Endothelial cell of umbilical vein (primary cell): ENCODE results near the gene DAB2. TPM values are rescaled to one million over a fixed set of nuclear protein-coding genes. Genes with fewer than 3 reads are reported as not detected.

Source experiments
- BruUV-seq: library from RNA; stranded (reverse); fragments of 400-500 nt; replicated peaks from 2 replicates; lab custom pipeline; 2021; lab: Mats Ljungman, UMichigan
- CTCF ChIA-PET: fragments of 300-600, 350-600 bp; sonication (Branson Sonifier 250); formaldehyde crosslinking; loops from one replicate; lab custom pipeline; 2021; ENCODE audit warnings: antibody characterized with exemption, inconsistent platforms; lab: Charles Lee
- POLR2A ChIA-PET: fragments of 300-600, 350-600 bp; sonication (Branson Sonifier 250); formaldehyde crosslinking; loops from one replicate; lab custom pipeline; 2021; ENCODE audit warnings: antibody characterized with exemption, inconsistent platforms; lab: Charles Lee
- DNase-seq: peaks from one replicate; pipeline ENCODE4 v3.0.0-alpha.2; 2011; ENCODE audit warnings: low read depth, low spot score
- FAIRE-seq: peaks from 2 replicates; lab custom pipeline; 2011; peaks lifted over from hg19 to GRCh38; lab: Jason Lieb, UNC
- H2AFZ ChIP-seq: 2 replicates; pipeline ENCODE4 v1.6.0; 2012; ENCODE audit warnings: low read depth, low read length, control low read depth, inconsistent platforms
- H3K27ac ChIP-seq: 2 replicates; pipeline ENCODE4 v1.5.1; 2011; ENCODE audit warnings: low read depth, mild to moderate bottlenecking, control low read depth, low read length, moderate library complexity; ENCODE audit not compliant: insufficient read depth
- H3K27me3 ChIP-seq, 2 experiments: 2 replicates each; pipeline versions ENCODE4 v1.6.0 to v1.6.1; 2011; ENCODE audit warnings: low read length in 2 of 2, mixed read lengths in 1 of 2; ENCODE audit not compliant: control insufficient read depth in 2 of 2, insufficient read depth in 2 of 2
- H3K36me3 ChIP-seq, 2 experiments: 2 replicates in 1 of 2; 3 replicates in 1 of 2; pipeline ENCODE4 v1.5.1; 2011; ENCODE audit warnings: low read length in 2 of 2, mild to moderate bottlenecking in 1 of 2, moderate library complexity in 1 of 2; ENCODE audit not compliant: control insufficient read depth in 2 of 2, insufficient read depth in 2 of 2; ENCODE audit errors: extremely low read depth in 1 of 2
- H3K4me1 ChIP-seq: 3 replicates; pipeline ENCODE4 v1.5.1; 2011; ENCODE audit warnings: mild to moderate bottlenecking, low read length; ENCODE audit not compliant: control insufficient read depth, insufficient read depth; ENCODE audit errors: extremely low read depth
- H3K4me2 ChIP-seq: 2 replicates; pipeline ENCODE4 v1.6.1; 2011; ENCODE audit warnings: low read length, control low read depth, mixed read lengths; ENCODE audit not compliant: insufficient read depth
- H3K4me3 ChIP-seq, 3 experiments: fragments of 200-600 bp in 1 of 3; sonication (generic), shearing (Covaris generic) in 1 of 3; replicated peaks in 1 of 3; 2 replicates each; pipeline ENCODE4 v1.5.1; 2011 to 2016; ENCODE audit warnings: control low read depth in 3 of 3, low read length in 3 of 3, mild to moderate bottlenecking in 2 of 3, inconsistent platforms in 1 of 3, low read depth in 1 of 3, moderate library complexity in 1 of 3; ENCODE audit not compliant: insufficient read depth in 1 of 3
- H3K79me2 ChIP-seq: 2 replicates; pipeline ENCODE4 v1.6.0; 2012; ENCODE audit warnings: low read length, inconsistent platforms; ENCODE audit not compliant: control insufficient read depth, insufficient read depth
- H3K9ac ChIP-seq: replicated peaks from 2 replicates; pipeline ENCODE3; 2011; ENCODE audit warnings: low read length, control low read depth; ENCODE audit not compliant: insufficient read depth; ENCODE audit errors: extremely low read depth
- H3K9me1 ChIP-seq: replicated peaks from 3 replicates; pipeline ENCODE4 v1.6.0; 2011; ENCODE audit warnings: mild to moderate bottlenecking, low read length; ENCODE audit not compliant: control insufficient read depth, insufficient read depth; ENCODE audit errors: extremely low read depth
- H3K9me3 ChIP-seq: replicated peaks from 2 replicates; pipeline ENCODE4 v1.5.1; 2012; ENCODE audit warnings: low read length, inconsistent platforms; ENCODE audit not compliant: control insufficient read depth, insufficient read depth
- H4K20me1 ChIP-seq: replicated peaks from 2 replicates; pipeline ENCODE3; 2011; ENCODE audit warnings: mild to moderate bottlenecking, low read length; ENCODE audit not compliant: control insufficient read depth, insufficient read depth; ENCODE audit errors: extremely low read depth
- EZH2 ChIP-seq: IDR thresholded peaks from 2 replicates; pipeline ENCODE4 v1.6.1; 2012; ENCODE audit warnings: borderline replicate concordance, low read depth, mild to moderate bottlenecking, moderate library complexity, low read length, inconsistent platforms; ENCODE audit not compliant: severe bottlenecking
- FOS ChIP-seq: IDR thresholded peaks from 2 replicates; pipeline ENCODE4 v1.6.1; 2011; ENCODE audit warnings: mild to moderate bottlenecking, low read length, moderate library complexity, borderline replicate concordance; ENCODE audit not compliant: insufficient read depth
- GATA2 ChIP-seq: IDR thresholded peaks from 2 replicates; pipeline ENCODE4 v1.7.0; 2011; ENCODE audit warnings: low read depth, mild to moderate bottlenecking, moderate library complexity, mixed read lengths, low read length; ENCODE audit not compliant: insufficient read length, insufficient read depth
- MYC ChIP-seq: IDR thresholded peaks from one replicate; pipeline ENCODE4 v1.6.1; 2011; ENCODE audit warnings: mild to moderate bottlenecking, low read depth, low read length
- POLR2A ChIP-seq: IDR thresholded peaks from 2 replicates; pipeline ENCODE4 v1.6.1; 2012; ENCODE audit warnings: low read depth, mild to moderate bottlenecking, control low read depth, low read length
- POLR2AphosphoS5 ChIP-seq: IDR thresholded peaks from 2 replicates; pipeline ENCODE4 v1.6.1; 2012; ENCODE audit warnings: low read depth, mild to moderate bottlenecking, control low read depth, low read length, moderate library complexity; ENCODE audit not compliant: insufficient read depth
- dilution Hi-C: fragments of 300-500 bp; cut with MboI; formaldehyde crosslinking; loops from one replicate; pipeline ENCODE4 v1.15.0; 2019; ENCODE audit warnings: low sequenced_read_pairs; ENCODE audit not compliant: extremely low pct_ligation_motif_present
- intact Hi-C: fragments of 100-400 bp; cut with micrococcal nuclease; formaldehyde crosslinking; loops from one replicate; pipeline ENCODE4 v1.10.0; 2022
- polyA plus RNA-seq, 4 experiments: library from polyadenylated mRNA; depleted of rRNA in 3 of 4; stranded (reverse) in 3 of 4; unstranded in 1 of 4; fragments of >200 nt; gene quantifications; 2 replicates each; pipeline versions ENCODE4 v1.2.1 to v1.2.3, GENCODE V29; 2011 to 2012; ENCODE audit warnings: missing spikeins in 1 of 4
- total RNA-seq: library from RNA; stranded (reverse); gene quantifications from 2 replicates; pipeline ENCODE4 v1.2.3, GENCODE V29; 2021
- TF ChIP-seq, protein P1 (sequence below), 2 donors: IDR thresholded peaks; 1 replicate in 1 of 2; 2 replicates in 1 of 2; pipeline ENCODE4 v1.5.1; 2011; ENCODE audit warnings: low read length in 2 of 2, mild to moderate bottlenecking in 2 of 2, moderate library complexity in 2 of 2, control low read depth in 1 of 2, inconsistent platforms in 1 of 2, low read depth in 1 of 2; ENCODE audit not compliant: insufficient read depth in 1 of 2; ENCODE audit errors: extremely low read depth in 1 of 2
- TF ChIP-seq, protein P2 (sequence below): IDR thresholded peaks from 2 replicates; pipeline ENCODE4 v1.6.1; 2011; ENCODE audit not compliant: insufficient read depth, insufficient read length

The DAB2 gene
- total and polyA plus RNA-seq, 2 donors (not counting 3 experiments of a cell fraction or from before 2014, with no cell fraction given): 168 to 283 TPM

DNA sequence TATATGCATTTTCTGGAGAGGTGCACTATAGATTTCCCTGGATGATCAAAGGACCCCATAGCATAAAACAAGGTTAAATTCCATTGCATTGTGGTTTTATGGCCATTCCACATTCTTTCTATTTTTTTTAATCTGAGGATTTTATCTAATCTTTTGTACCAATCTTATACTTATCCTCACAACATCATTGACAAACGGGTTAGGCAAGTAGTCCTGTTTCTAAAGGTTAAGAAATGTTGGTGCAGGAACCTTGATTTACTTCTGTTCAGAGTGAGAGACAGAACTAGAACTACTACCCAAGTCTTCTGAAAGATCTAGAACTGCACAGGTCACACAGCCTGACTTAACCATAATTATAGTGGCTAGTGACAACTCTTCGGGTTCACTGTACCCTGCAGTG, 5.7 kb upstream of the DAB2 start:
- Histone ChIP-seq H3K9me3 (no peaks in the 10 kb centered on the region), H3K4me2 (no peak overlapping the region), H3K27me3 (no peaks in the 10 kb centered on the region), H3K9ac (no peak overlapping the region), H3K9me1 (no peaks in the 10 kb centered on the region), H3K27ac (no peak overlapping the region), H2AFZ (no peak overlapping the region), H3K4me1 (peaks cover 28% of the 10 kb centered on the region), H4K20me1 (no peaks in the 10 kb centered on the region), H3K79me2 (no peaks in the 10 kb centered on the region), H3K4me3 (no peak overlapping the region), H3K36me3 (no peaks in the 10 kb centered on the region)
- POLR2A ChIA-PET: no interaction called here
- dilution Hi-C loops (no loop called here), intact Hi-C loops (no loop called here)
- TF ChIP-seq, protein P1, sequence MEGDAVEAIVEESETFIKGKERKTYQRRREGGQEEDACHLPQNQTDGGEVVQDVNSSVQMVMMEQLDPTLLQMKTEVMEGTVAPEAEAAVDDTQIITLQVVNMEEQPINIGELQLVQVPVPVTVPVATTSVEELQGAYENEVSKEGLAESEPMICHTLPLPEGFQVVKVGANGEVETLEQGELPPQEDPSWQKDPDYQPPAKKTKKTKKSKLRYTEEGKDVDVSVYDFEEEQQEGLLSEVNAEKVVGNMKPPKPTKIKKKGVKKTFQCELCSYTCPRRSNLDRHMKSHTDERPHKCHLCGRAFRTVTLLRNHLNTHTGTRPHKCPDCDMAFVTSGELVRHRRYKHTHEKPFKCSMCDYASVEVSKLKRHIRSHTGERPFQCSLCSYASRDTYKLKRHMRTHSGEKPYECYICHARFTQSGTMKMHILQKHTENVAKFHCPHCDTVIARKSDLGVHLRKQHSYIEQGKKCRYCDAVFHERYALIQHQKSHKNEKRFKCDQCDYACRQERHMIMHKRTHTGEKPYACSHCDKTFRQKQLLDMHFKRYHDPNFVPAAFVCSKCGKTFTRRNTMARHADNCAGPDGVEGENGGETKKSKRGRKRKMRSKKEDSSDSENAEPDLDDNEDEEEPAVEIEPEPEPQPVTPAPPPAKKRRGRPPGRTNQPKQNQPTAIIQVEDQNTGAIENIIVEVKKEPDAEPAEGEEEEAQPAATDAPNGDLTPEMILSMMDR (IDR thresholded peaks at IDR 0.05; ENCODE audit: extremely low read depth in 1 of 2, insufficient read depth in 1 of 2, low read depth in 1 of 2, low read length in 2 of 2): no peak
- TF ChIP-seq POLR2A (no peak), POLR2AphosphoS5 (no peak), GATA2 (no peak), EZH2 (no peak), FOS (no peak), MYC (no peak)
- TF ChIP-seq, protein P2, sequence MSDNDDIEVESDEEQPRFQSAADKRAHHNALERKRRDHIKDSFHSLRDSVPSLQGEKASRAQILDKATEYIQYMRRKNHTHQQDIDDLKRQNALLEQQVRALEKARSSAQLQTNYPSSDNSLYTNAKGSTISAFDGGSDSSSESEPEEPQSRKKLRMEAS: no peak
- no TSS peak for BruUV-seq
- no peak for DNase-seq
- no peak for FAIRE-seq
- CTCF ChIA-PET: no interaction called here
